ENCODE measurements around the gene PPP1R9B.

Gene PPP1R9B

GRCh38 chr17:50150354-50151040, at the start of gene PPP1R9B:
Gene PPP1R9B, minus strand, starts transcription at chr17:50150677. Its CDS starts 164 bp downstream, at chr17:50150513.
- DNase-seq = no peak

DNA sequence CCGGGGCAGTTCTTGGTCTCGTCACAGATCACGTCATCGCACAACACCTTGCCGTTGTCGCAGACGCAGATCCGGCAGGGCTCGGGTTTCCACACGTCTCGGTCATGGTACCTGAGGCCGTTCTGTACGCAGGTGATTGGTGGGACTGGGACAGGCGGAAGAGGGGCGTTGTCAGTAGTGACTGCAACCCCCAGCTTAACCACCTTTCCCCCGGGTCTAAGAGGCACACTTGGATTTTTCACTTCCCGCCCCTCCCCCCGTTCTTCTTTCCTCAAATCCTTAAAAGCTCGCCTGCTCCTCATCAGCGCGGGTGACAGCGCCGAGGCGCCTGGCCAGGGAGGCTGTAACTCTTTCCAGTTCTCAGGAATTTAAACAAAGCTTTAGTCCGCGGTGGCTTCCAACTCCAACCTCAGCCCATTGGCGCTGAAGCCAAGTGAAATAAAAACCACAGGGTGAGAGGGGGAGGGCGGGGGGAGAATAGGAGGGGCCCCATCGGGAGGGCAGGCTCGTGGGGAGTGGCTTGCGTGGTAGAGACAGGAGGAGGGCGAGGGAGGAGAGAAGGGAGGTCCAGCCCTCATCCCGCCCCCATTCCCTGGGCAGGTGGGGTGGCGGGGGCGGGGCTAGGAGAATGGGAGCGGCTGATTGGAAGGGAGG, 49.5 kb upstream of the PPP1R9B start:
- DNase-seq = peak; percentile 45 to 54

GRCh38 chr17:50199211-50199802, 48.8 kb upstream of the PPP1R9B start:
- DNase-seq = no peak

- peak; percentile 54 to 59 for DNase-seq
Observed at GRCh38 chr17:50198026-50198669, 47.7 kb upstream of the PPP1R9B start.

GRCh38 chr17:50196826-50197225, 46.3 kb upstream of the PPP1R9B start:
- DNase-seq = no peak

DNA sequence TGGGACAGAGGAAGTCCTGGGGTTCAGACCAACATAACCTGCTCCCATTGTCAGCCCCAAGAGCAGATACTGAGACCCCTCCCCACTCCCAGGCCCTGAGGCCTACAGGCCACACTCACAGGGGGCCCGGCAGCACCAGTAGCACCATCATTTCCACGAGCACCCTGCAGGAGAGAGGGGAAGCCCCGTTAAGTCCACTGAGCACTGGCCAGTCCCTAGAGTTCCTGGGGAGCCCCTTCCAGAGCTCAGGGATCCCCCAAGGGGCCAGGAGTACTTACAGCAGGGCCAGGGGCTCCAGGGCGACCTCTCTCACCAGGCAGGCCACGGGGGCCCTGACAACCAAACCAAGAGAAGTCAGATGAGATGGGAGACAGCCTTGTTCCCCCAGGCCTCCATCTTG, 45.6 kb upstream of the PPP1R9B start:
- no peak for DNase-seq

DNA sequence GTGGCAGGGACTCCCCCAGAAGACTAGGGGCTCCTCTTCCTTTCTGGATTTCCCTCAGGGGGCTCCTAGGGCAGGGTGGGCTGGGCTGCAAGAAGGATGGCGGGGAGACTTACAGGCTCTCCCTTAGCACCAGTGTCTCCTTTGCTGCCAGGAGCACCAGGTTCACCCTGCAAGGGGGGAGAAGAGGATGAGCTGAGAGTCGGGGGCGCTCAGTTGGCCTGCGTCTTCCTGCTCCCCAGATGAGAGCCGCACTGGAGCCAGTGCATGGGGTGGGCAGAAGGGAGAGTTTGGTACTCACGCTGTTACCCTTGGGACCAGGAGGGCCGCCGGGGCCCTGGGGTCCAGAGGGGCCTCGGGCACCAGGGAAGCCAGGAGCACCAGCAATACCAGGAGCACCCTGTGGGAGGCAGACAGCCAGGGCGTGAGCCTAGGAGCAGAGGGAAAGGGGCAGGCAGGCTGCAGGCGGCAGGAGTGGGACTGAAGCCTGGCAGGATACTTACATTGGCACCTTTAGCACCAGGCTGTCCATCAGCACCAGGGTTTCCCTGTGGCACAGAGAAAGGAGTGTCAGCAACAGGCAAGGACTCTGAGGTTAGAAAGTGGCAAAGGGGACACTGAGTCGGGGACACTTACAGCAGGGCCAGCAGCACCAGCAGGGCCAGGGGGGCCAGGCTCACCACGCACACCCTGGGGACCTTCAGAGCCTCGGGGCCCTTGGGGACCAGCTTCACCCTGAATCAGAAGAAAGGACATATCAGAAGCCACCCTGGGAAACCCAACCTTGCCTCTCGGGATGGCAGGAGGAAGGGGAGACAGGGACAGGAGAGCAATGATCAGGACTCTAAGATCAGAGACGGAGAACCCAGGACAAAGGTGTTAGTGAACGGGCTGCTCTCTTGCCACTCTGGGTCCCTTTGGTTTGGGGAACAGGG, 44.7 kb upstream of the PPP1R9B start:
- no peak for DNase-seq

- no peak for DNase-seq
Observed at GRCh38 chr17:50194140-50194933, 43.9 kb upstream of the PPP1R9B start.

DNA sequence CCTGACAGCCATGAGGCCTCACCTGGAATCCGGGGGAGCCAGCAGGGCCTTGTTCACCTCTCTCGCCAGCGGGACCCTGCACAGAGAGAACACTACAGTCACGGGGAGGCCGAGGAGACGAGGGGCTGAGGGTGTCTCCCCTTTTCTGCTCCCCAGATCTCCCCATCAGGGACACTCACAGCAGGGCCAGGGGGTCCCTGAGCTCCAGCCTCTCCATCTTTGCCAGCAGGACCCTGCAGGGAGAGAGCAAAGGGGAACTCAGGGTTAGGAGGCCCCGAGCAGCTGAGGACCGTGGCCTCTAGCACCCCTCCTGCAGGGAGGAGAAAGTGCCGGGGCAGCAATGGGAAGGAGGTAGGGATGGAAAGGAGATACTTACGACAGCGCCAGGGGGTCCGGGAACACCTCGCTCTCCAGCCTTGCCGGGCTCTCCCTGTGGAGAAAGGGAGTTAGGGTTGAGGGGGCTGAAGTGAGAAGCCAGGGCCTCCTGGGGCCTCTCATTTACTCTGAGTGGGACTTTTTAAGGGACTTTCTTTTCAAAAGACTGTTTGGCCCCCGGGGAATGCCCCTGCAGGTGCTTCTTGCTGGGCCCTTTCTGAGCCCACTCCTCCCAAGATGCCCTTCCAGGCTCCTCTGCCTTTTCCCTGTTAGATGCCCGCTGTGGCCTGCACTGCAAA, 42.3 kb upstream of the PPP1R9B start:
- DNase-seq = no peak

DNA sequence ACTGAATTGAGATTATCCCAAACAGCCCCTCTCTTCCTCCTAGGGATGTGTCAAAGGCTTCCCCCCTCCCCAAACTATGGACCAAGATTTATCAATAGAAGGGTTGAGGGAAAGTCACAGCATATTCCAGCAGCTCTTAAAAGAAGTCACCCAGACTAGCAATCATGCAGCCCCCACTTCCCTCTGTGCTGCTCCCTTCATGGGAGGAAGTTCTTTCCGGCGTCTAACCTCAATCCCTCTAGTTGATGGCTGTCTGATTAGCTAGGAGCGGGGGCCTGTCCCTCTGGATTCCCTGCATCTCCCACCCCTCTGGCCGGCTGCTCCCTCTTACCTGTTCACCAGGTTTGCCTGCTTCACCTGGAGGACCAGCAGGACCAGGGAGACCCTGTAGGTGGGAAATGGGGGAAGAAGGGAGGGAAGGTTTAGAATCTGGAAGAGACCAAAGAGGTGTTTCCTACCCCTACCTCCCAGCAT, 41.7 kb upstream of the PPP1R9B start:
- DNase-seq = no peak

DNA sequence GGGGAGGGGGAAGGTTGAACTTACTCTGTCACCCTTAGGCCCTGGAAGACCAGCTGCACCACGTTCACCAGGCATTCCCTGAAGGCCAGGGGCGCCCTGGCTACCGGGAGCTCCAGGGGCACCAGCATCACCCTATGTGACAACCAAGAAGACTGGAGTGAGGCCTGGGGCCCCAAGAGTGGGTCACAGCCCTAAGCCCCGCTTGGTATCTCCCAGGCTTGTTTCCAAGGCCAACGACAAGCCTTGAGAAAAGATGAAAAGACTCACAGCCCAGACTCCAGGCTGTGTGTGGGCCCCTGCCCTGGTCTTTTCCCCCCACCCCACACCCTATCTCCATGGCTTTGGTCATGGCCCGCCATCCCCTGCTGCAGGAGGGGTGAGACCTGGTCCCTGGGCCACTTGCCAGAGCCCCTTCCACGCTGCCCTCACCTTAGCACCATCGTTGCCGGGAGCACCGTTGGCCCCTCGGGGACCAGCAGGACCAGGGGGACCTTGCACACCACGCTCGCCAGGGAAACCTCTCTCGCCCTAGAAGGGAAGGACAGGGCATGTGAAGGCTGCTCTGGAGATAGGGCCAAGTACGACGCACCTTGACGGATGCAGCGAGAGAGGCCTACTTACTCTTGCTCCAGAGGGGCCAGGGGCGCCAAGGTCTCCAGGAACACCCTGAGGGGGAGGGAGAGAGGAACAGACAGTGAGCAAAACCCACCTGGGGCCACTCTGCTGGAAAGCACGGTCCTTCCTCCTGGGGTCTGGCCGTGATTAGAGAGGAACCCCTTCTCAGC, 41.1 kb upstream of the PPP1R9B start:
- no peak for DNase-seq

DNA sequence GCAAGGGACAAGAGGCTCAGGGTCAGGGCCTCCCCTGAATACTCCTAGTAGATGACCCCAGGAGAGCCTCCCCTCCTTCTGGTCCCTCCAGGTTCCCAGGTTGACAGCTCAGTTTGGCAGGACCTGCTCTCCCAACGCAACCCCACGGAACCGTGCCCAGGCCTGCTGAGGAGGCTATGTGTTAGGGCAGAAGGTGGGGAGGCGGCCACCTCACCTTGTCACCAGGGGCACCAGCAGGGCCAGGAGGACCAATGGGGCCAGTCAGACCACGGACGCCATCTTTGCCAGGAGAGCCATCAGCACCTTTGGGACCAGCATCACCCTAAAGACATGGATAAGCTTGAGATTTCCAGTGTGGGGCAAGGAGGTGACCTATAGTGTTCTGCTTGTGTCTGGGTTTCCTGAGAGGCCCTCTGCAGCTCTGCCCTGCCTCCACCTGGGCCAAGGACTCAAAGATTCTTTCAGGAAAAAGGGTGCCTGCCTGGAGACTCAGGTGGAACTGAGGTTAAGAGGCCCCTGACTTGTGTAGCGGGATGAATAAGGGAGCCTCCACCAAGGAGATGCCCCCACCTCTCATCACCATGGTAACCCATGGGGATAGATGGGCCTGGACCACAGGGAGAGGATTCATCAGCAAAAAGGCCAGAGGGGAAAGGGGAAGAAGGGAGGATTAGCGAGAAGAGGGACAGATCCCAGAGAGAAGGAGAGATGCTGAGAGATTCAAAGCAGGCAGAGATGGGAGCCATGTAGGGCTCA, 40.3 kb upstream of the PPP1R9B start:
- no peak for DNase-seq

GRCh38 chr17:50190293-50190602, 39.8 kb upstream of the PPP1R9B start:
- DNase-seq = no peak

GRCh38 chr17:50189550-50190292, 39.2 kb upstream of the PPP1R9B start:
- no peak for DNase-seq

GRCh38 chr17:50188921-50189549, 38.6 kb upstream of the PPP1R9B start:
- DNase-seq = no peak

DNA sequence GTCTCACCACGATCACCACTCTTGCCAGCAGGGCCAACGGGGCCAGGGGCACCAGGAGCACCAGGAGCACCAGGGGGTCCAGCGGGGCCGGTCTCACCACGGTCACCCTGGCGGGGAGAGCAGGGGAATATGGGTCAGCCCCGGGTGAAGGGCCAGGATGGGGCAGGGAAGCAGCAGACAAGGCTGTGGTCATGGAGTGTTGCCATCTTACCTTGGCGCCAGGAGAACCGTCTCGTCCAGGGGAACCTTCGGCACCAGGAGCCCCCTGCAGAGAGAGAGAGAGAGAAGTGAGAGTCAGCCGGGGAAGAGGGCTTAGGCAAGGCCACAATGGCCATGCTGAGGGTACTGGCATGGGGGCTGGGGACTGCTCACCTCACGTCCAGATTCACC, 38.0 kb upstream of the PPP1R9B start:
- DNase-seq = no peak

DNA sequence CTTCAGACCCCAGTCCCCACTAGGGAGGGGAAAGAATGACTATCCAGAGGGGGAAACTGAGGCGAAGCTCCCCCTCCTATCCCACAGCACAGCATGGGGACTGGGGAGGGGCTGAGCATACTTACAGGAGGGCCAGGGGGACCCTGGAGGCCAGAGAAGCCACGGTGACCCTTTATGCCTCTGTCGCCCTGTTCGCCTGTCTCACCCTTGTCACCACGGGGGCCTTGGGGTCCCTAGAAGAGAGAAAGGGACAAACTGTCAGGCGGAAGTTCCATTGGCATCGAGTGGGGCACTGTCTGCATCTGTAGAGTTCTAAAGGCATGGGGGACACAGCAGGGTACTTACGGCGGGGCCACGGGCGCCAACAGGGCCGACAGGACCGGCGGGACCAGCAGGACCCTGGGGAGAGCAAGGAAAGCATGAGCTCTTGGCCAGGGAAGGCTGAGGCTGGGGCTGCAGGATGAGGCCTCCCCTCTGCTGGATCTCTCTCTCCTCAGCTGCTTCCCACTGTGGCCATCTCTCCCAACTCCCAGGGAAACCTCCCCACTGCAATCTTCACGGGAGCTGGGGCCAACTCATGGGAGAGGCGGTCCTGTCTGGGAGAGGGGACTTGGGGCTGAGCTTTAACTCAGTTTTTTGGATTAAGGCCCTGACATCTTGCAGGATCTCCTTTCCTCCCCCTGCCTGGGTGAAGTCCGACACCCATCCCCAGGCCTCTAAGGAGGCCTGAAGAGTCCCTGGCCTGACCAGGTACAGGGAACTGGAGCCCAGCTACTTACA, 37.5 kb upstream of the PPP1R9B start:
- DNase-seq = no peak

DNA sequence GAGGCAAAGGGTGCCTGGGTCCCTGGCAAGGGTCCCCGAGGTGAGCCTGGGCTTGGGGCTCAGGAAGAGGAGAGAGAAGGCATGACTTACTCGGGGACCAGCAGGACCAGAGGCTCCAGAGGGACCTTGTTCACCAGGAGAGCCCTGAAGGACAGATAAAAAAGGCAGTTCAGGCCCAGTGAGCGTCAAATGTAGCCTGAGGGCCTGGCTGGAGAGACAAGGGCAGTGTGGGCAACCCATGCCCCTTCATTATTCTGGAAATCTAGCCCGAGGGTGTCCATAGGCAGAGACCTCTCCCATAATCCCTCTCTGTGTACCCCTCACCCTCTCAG, 36.9 kb upstream of the PPP1R9B start:
- DNase-seq = no peak

All from stimulated activated CD4-positive, alpha-beta T cell treated with anti-CD3 and anti-CD28 coated beads, Interleukin-2, amount 100 ng/mL, for 48 hours (primary cell).